8988T (cell line): ENCODE measurements around the gene TMEM11.

ENCODE experiments used
- DNase-seq: peaks from one replicate; pipeline ENCODE4 v3.0.0; 2011

Gene TMEM11

GRCh38 chr17:21214015-21214776, at the start of gene TMEM11:
TSS of gene TMEM11 (minus strand) at chr17:21214161. CDS start at chr17:21214152, 9 bp downstream.
- DNase-seq, result peak; percentile 90

- DNase-seq, result no peak
Observed at GRCh38 chr17:21263376-21263775, 49.4 kb upstream of the TMEM11 start.

- DNase-seq, result no peak
Observed at GRCh38 chr17:21262259-21262993, 48.5 kb upstream of the TMEM11 start.

GRCh38 chr17:21258593-21258992, 44.6 kb upstream of the TMEM11 start:
- no peak for DNase-seq

GRCh38 chr17:21253646-21254441, 39.9 kb upstream of the TMEM11 start:
- DNase-seq, result no peak

GRCh38 chr17:21252796-21253645, 39.1 kb upstream of the TMEM11 start, which contains the start of gene NATD1:
TSS of gene NATD1 (minus strand) at chr17:21253410. CDS start at chr17:21253264, 146 bp downstream.
- DNase-seq, result peak; percentile 86

- no peak for DNase-seq
Observed at GRCh38 chr17:21252289-21252795, 38.4 kb upstream of the TMEM11 start.

- DNase-seq, result no peak
Observed at GRCh38 chr17:21251337-21252010, 37.5 kb upstream of the TMEM11 start.

GRCh38 chr17:21250854-21251253, 36.9 kb upstream of the TMEM11 start:
- DNase-seq, result no peak

GRCh38 chr17:21249920-21250703, 36.2 kb upstream of the TMEM11 start:
- DNase-seq, result no peak

- no peak for DNase-seq
Observed at GRCh38 chr17:21249086-21249795, 35.3 kb upstream of the TMEM11 start.

- no peak for DNase-seq
Observed at GRCh38 chr17:21248500-21248899, 34.5 kb upstream of the TMEM11 start.

GRCh38 chr17:21247552-21248258, 33.7 kb upstream of the TMEM11 start:
- DNase-seq, result no peak

- no peak for DNase-seq
Observed at GRCh38 chr17:21246698-21247097, 32.7 kb upstream of the TMEM11 start.

- no peak for DNase-seq
Observed at GRCh38 chr17:21245639-21246084, 31.7 kb upstream of the TMEM11 start.

GRCh38 chr17:21243516-21244303, 29.7 kb upstream of the TMEM11 start:
- DNase-seq, result no peak

- DNase-seq, result no peak
Observed at GRCh38 chr17:21242780-21243515, 29.0 kb upstream of the TMEM11 start.
